ENCODE results near the gene FOXE3.

GRCh38 chr1:47449822-47450552 lies 33.9 kb downstream of the FOXE3 start:
- peak; percentile 75 for TF ChIP-seq CTCF (IDR thresholded peaks at IDR 0.05)
- TF ChIP-seq ZFX (IDR thresholded peaks at IDR 0.05; ENCODE audit: borderline replicate concordance) = no peak
